NT2/D1 (cell line): ENCODE data around the gene ADAM15.

Experiments
- SUZ12 ChIP-seq: IDR thresholded peaks from 2 replicates; pipeline ENCODE4 v1.6.1; 2011; ENCODE audit not compliant: insufficient read length, insufficient read depth; ENCODE audit errors: extremely low read depth
- ZNF274 ChIP-seq: IDR thresholded peaks from 2 replicates; pipeline ENCODE4 v1.6.1; 2011; ENCODE audit warnings: mild to moderate bottlenecking, low read depth, low read length

- TF ChIP-seq ZNF274 (no peak), SUZ12 (no peak)
Observed at GRCh38 chr1:155022927-155023236, 28.2 kb upstream of the ADAM15 start.
